ENCODE results near the gene ECHS1. TPM values are rescaled to one million over a fixed set of nuclear protein-coding genes. Genes with fewer than 3 reads are reported as not detected.

Gene ECHS1
- total and polyA plus RNA-seq, 2 of the 8 experiments (the other 6 are each of a cell fraction or from before 2014, with no cell fraction given), result 41.7 to 101 TPM

- TF ChIP-seq KDM5A (IDR thresholded peaks at IDR 0.05; ENCODE audit: low read length) (no peak), YY1 (IDR thresholded peaks at IDR 0.05; ENCODE audit: low read depth, low read length) (no peak), TBP (IDR thresholded peaks at IDR 0.05; ENCODE audit: low read depth, low read length) (no peak), CREB1 (IDR thresholded peaks at IDR 0.05) (no peak)
Observed at GRCh38 chr10:133412381-133412711, 39.2 kb upstream of the ECHS1 start (continued).
